ENCODE measurements around the gene LMNB1.

GRCh38 chr5:126878085-126878484, 101.1 kb downstream of the LMNB1 start:
- TF ChIP-seq POLR2A (IDR thresholded peaks at IDR 0.05; ENCODE audit: low read depth, low read length) (no peak), POLR2AphosphoS5 (IDR thresholded peaks at IDR 0.05; ENCODE audit: low read depth, low read length) (no peak), POU2F2 (IDR thresholded peaks at IDR 0.05; ENCODE audit: low read depth, low read length) (no peak), TAF1 (IDR thresholded peaks at IDR 0.05; ENCODE audit: low read depth, low read length) (no peak), PAX5 (IDR thresholded peaks at IDR 0.05; ENCODE audit: insufficient read depth, low read length, severe bottlenecking) (no peak)
